K562 (cell line): ENCODE data around the gene CYTH1. TPM values are rescaled to one million over a fixed set of nuclear protein-coding genes. Genes with fewer than 3 reads are reported as not detected.

Source experiments
- ADNP ChIP-seq: fragments of 200-800 bp; sonication (Bioruptor generic); IDR thresholded peaks from 2 replicates; pipeline ENCODE4 v1.6.1; 2016; ENCODE audit warnings: missing genetic modification characterization, missing compliant biosample characterization
- BACH1 ChIP-seq: fragments of 200-800 bp; sonication (Bioruptor generic); IDR thresholded peaks from 2 replicates; pipeline ENCODE4 v1.6.1; 2016; ENCODE audit warnings: missing genetic modification characterization, missing compliant biosample characterization
- ELF1 ChIP-seq: fragments of 200-800 bp; sonication (Bioruptor generic); IDR thresholded peaks from 2 replicates; pipeline ENCODE4 v1.6.1; 2016; ENCODE audit warnings: missing genetic modification characterization, missing compliant biosample characterization
- HOXB6 ChIP-seq: fragments of 250-450 bp; sonication (Bioruptor Pico); IDR thresholded peaks from 2 replicates; pipeline ENCODE4 v1.5.1; 2022; ENCODE audit warnings: mild to moderate bottlenecking, borderline replicate concordance
- NCOA1 ChIP-seq: fragments of 450-650 bp; IDR thresholded peaks from 2 replicates; pipeline ENCODE4 v1.6.1; 2016; ENCODE audit warnings: low read depth
- THAP7 ChIP-seq: fragments of 250-450 bp; sonication (Bioruptor Pico); IDR thresholded peaks from 2 replicates; pipeline ENCODE4 v1.5.0; 2021
- ZEB2 ChIP-seq: fragments of 450-650 bp; IDR thresholded peaks from 2 replicates; pipeline ENCODE4 v1.6.1; 2016
- ZNF316 ChIP-seq: fragments of 450-650 bp; IDR thresholded peaks from 2 replicates; pipeline ENCODE4 v1.6.1; 2016
- polyA plus RNA-seq, 8 experiments: library from polyadenylated mRNA; depleted of rRNA in 4 of 8; stranded (reverse) in 5 of 8; unstranded in 3 of 8; fragments of >200 nt; fragmentation: Nextera tagmentation in 2 of 8; fragmentation: Illumina TruSeq in 1 of 8; extraction: Ambion mirVana in 2 of 8; extraction: Trizol in 1 of 8; gene quantifications; 2 replicates each; pipeline versions ENCODE4 v1.2.1 to v1.2.3, GENCODE V29; 2011 to 2014; ENCODE audit warnings: inconsistent platforms in 1 of 8, missing spikeins in 1 of 8
- total RNA-seq, 7 experiments: library from RNA; depleted of rRNA in 6 of 7; stranded (reverse); fragments of >200 nt in 6 of 7; fragmentation: Illumina TruSeq in 2 of 7; extraction: Trizol in 2 of 7; gene quantifications; 2 replicates each; pipeline versions ENCODE4 v1.2.1 to v1.2.3, GENCODE V29; 2011 to 2021; ENCODE audit warnings: low replicate concordance in 1 of 7
- TF ChIP-seq, protein P1 (sequence below), 2 experiments: fragments of 450-650 bp; IDR thresholded peaks; 2 replicates each; pipeline ENCODE4 v1.6.1; 2016; ENCODE audit warnings: mild to moderate bottlenecking in 2 of 2, borderline replicate concordance in 1 of 2, low read depth in 1 of 2, moderate library complexity in 1 of 2

Gene CYTH1
- total and polyA plus RNA-seq, 9 of the 15 experiments (the other 6 are each of a cell fraction or from before 2014, with no cell fraction given): 0.52 to 27.7 (median 16.8) TPM

- TF ChIP-seq THAP7 (CRISPR knock-in tag): no peak
- TF ChIP-seq, protein P1, sequence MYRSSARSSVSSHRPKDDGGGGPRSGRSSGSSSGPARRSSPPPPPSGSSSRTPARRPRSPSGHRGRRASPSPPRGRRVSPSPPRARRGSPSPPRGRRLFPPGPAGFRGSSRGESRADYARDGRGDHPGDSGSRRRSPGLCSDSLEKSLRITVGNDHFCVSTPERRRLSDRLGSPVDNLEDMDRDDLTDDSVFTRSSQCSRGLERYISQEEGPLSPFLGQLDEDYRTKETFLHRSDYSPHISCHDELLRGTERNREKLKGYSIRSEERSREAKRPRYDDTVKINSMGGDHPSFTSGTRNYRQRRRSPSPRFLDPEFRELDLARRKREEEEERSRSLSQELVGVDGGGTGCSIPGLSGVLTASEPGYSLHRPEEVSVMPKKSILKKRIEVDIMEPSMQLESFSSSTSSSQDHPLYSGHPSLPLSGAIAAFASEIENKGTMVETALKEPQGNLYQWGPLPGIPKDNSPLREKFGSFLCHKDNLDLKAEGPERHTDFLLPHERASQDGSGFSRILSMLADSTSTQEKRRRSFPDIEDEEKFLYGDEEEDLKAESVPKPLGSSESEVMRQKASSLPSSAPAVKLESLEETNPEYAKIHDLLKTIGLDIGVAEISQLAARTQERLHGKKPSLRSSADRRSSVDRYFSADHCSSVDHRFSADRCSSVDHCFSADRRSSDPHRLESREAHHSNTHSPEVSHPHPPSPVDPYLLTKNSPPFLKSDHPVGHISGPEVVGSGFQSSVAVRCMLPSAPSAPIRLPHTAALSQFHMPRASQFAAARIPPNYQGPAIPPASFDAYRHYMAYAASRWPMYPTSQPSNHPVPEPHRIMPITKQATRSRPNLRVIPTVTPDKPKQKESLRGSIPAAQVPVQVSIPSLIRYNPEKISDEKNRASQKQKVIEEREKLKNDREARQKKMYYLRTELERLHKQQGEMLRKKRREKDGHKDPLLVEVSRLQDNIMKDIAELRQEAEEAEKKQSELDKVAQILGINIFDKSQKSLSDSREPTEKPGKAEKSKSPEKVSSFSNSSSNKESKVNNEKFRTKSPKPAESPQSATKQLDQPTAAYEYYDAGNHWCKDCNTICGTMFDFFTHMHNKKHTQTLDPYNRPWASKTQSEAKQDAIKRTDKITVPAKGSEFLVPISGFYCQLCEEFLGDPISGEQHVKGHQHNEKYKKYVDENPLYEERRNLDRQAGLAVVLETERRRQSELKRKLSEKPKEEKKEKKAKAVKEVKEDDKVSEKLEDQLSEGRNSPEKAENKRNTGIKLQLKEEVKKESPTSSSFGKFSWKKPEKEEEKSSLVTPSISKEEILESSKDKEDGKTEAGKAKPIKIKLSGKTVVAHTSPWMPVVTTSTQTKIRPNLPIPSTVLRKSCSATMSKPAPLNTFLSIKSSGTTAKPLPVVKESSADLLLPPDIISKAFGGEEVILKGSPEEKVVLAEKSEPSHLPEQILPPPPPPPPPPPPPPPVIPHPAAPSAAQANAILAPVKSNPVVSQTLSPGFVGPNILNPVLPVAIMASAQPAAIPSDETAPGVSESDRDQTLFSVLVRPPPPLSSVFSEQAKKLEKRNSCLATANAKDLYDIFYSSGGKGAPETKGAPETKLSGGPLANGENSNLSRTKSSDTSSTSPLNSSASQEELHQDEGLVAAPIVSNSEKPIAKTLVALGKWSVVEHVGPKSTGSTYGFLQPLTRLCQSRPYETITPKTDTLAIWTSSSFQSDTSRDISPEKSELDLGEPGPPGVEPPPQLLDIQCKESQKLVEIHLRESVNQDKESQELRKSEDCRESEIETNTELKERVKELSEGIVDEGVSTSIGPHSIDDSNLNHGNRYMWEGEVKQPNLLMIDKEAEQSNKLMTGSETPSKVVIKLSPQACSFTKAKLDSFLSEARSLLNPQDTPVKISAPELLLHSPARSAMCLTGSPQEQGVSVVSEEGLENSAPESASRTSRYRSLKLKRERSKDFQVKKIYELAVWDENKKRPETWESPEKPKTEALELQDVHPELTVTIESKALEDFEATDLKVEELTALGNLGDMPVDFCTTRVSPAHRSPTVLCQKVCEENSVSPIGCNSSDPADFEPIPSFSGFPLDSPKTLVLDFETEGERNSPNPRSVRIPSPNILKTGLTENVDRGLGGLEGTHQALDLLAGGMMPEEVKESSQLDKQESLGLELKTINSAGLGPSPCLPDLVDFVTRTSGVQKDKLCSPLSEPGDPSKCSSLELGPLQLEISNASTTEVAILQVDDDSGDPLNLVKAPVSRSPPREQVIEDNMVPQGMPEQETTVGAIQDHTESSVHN (IDR thresholded peaks at IDR 0.05; ENCODE audit: borderline replicate concordance in 1 of 2, low read depth in 1 of 2): peak in 1 of 2 experiments; percentile 78; a peak in 2 of 4 replicates
- TF ChIP-seq BACH1 (tag): peak; percentile 45; the same call in 1 of the 2 replicates
- TF ChIP-seq ZNF316: peak; percentile 17; the same call in 1 of the 2 replicates
- TF ChIP-seq NCOA1: peak; percentile 77; the same call in 1 of the 2 replicates
- TF ChIP-seq HOXB6 (CRISPR knock-in tag): no peak
- TF ChIP-seq ELF1 (tag): 0 out of 2 replicates have a peak, but pooled peaks have one; percentile 5
- no peak for TF ChIP-seq ADNP (tag)
- TF ChIP-seq ZEB2: peak; percentile 72; the same call in 1 of the 2 replicates
- TF ChIP-seq, all 486 proteins: peak for 51
Measured at GRCh38 chr17:78737332-78737731, 44.7 kb downstream of the CYTH1 start (continued).
